ENCODE results near the gene TMEM176B.
A peak's percentile ranks its signal among the peaks of the same experiment; 100 is the strongest.

TMEM176B gene

DNA sequence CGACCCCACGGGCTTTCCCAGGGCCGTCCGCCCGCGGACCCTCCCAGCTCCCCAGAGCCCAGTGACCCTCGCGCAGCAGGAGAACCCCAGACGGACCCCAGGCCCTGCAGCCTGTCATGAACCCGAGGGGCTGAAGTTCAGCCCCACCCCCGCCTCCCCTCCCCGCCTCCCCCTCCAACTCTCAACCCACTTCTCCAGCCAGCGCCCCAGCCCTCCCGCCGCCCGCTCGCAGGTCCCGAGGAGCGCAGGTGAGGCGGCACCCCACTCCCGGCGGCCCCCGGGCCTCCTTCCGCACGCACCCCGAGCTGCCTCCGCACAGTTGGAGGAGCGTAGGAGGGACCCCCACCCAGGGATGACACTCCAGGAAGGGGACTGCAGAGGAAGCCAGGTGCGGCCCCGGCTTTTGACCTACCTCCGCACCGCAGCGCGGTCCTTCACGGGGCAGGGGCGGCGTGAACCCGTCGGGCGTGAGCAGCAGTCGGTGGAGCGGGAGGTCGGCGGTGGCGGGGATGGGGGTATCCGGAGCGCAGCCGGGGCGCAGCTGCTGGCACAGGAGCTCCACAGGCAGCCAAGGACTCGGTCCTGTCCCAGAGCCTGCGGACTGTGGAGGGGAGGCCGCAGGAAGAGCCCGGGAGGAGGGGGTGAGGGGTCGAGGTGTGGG lies 547 bp upstream of the TMEM176B start, which contains the start of gene TMEM176A:
Gene TMEM176A (plus strand): TSS at position 189 of the 661 bp plus-strand sequence. CDS start 782 bp downstream, outside the sequence.
- peaks cover 57% of the 10 kb centered on the region for H3K27me3 ChIP-seq (ENCODE audit: control insufficient read depth, insufficient read depth, low read length)
- no peaks in the 10 kb centered on the region for H3K36me3 ChIP-seq (ENCODE audit: control insufficient read depth, insufficient read depth, low read length)
- H3K4me1 ChIP-seq (ENCODE audit: control insufficient read depth, insufficient read depth, low read length): no peaks in the 10 kb centered on the region
- H3K9me3 ChIP-seq (ENCODE audit: control insufficient read depth, insufficient read depth, low read length): no peaks in the 10 kb centered on the region
- H3K4me3 ChIP-seq (ENCODE audit: low read depth, low read length): peak within 1 kb of the TSS; percentile 65
- no peak within 1 kb of the TSS for H3K9ac ChIP-seq (ENCODE audit: low read depth, low read length)

DNA sequence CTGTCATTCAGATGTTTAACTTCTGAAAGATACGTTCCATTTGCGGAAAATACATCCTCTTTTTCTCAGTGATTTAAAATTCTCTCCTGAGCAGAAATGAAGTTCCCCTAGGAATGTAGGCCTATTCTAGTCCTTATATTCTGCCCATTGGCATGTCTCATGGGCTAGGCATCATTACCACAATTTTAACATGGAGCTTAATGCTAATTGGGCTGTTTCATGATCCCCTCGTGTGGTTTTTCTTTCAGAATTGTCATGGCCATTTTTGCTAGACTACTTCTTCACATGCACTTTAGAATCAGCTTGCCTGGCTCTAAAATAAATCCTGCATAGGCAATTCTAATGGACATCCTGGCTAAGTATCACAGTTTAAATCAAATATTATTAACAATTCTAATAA lies 1.0 kb downstream of the TMEM176B start:
- Histone ChIP-seq H3K36me3 (ENCODE audit: control insufficient read depth, insufficient read depth, low read length) (no peaks in the 10 kb centered on the region), H3K4me3 (ENCODE audit: low read depth, low read length) (peak overlapping the region; percentile 65), H3K27me3 (ENCODE audit: control insufficient read depth, insufficient read depth, low read length) (peaks cover 60% of the 10 kb centered on the region), H3K9ac (ENCODE audit: low read depth, low read length) (no peak overlapping the region), H3K9me3 (ENCODE audit: control insufficient read depth, insufficient read depth, low read length) (no peaks in the 10 kb centered on the region), H3K4me1 (ENCODE audit: control insufficient read depth, insufficient read depth, low read length) (no peaks in the 10 kb centered on the region)

DNA sequence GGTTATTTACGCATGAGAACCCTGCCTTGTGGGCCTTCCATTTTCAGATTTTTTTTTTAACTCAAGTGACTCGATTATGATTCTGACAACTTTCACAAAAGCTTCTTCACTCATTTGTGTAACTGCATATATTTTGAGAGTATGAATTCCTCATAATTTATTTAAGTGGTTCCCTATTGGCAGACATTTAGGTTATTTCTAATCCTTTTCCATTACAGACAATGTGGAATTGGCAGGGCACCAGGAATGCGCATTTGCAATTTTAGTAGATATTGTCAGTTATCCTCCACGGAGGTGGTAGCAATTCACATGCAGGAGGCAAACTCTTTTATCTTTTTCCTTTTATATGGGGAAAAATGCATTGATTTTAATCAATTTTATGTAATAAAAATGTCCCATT lies 2.5 kb downstream of the TMEM176B start:
- Histone ChIP-seq H3K9ac (ENCODE audit: low read depth, low read length) (no peak overlapping the region), H3K4me3 (ENCODE audit: low read depth, low read length) (no peak overlapping the region), H3K36me3 (ENCODE audit: control insufficient read depth, insufficient read depth, low read length) (no peaks in the 10 kb centered on the region), H3K27me3 (ENCODE audit: control insufficient read depth, insufficient read depth, low read length) (peaks cover 52% of the 10 kb centered on the region), H3K9me3 (ENCODE audit: control insufficient read depth, insufficient read depth, low read length) (no peaks in the 10 kb centered on the region), H3K4me1 (ENCODE audit: control insufficient read depth, insufficient read depth, low read length) (no peaks in the 10 kb centered on the region)

DNA sequence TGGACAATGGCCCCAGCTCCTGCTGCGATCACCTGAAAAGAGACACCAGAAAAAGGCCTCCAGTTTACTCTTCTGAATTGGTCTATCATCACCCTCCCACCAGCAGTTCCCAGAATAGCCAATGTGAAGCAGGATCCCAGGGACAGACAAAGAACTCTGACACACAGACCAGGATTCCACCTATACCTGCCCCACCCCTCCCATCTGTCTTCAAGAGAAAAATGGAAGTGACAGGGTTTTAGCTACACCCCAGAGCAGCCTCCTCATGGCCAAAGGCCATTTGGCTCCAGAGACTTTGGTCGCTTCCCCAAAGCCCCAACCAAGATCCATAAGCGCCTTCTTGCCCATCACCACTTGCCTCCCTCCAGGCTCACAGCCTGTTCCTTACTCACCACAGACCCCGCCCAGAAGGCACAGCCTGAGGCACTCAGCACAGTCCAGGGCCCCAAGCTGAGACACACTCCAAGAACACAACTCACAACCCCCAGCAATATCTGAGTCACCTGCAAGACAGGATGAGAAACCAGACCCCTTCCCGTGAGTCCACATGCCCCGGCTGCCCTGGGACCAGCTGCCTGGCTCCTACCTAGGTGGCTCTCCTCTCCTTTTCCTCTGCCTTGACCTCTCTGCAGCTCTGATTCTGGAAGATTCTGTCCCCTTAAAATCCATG lies 6.5 kb downstream of the TMEM176B start:
- Histone ChIP-seq H3K9ac (ENCODE audit: low read depth, low read length) (no peak overlapping the region), H3K36me3 (ENCODE audit: control insufficient read depth, insufficient read depth, low read length) (no peaks in the 10 kb centered on the region), H3K9me3 (ENCODE audit: control insufficient read depth, insufficient read depth, low read length) (no peaks in the 10 kb centered on the region), H3K27me3 (ENCODE audit: control insufficient read depth, insufficient read depth, low read length) (peaks cover 17% of the 10 kb centered on the region), H3K4me3 (ENCODE audit: low read depth, low read length) (no peak overlapping the region), H3K4me1 (ENCODE audit: control insufficient read depth, insufficient read depth, low read length) (no peaks in the 10 kb centered on the region)

DNA sequence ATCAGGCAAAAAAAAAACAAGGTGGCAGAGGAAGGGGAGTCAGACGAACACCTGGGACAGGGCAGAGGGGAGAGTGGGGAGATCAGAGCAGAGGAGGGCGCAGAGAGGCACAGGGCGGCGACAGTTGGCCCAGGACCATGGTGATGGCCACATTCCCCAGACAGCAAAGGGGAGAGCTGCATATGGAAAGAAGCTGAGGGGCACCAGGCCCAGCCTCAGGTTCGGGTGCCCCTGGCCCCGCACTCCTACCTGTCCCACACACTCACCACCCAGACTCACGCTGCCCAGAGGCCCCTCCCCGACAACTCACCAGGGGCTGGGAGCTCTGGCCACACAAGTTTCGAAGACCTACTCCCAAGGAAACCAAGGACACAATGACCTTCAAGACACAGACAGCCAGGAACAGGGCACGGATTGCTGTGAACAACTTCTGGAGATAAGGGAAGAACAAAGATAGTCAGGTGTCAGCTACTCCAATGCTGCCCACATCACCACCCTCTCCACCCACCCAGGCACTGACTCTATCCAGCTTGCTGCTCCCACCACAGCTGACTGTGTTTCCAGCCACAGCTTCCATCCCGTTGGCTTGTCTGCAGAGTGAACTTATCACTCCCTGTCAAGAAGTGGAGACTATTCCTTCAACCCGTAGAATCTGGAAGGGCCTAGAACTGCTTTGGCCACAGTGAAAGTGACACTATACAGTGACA lies 8.3 kb downstream of the TMEM176B start:
- Histone ChIP-seq H3K27me3 (ENCODE audit: control insufficient read depth, insufficient read depth, low read length) (peaks cover 10% of the 10 kb centered on the region), H3K4me1 (ENCODE audit: control insufficient read depth, insufficient read depth, low read length) (no peaks in the 10 kb centered on the region), H3K9ac (ENCODE audit: low read depth, low read length) (no peak overlapping the region), H3K9me3 (ENCODE audit: control insufficient read depth, insufficient read depth, low read length) (no peaks in the 10 kb centered on the region), H3K36me3 (ENCODE audit: control insufficient read depth, insufficient read depth, low read length) (no peaks in the 10 kb centered on the region), H3K4me3 (ENCODE audit: low read depth, low read length) (no peak overlapping the region)

DNA sequence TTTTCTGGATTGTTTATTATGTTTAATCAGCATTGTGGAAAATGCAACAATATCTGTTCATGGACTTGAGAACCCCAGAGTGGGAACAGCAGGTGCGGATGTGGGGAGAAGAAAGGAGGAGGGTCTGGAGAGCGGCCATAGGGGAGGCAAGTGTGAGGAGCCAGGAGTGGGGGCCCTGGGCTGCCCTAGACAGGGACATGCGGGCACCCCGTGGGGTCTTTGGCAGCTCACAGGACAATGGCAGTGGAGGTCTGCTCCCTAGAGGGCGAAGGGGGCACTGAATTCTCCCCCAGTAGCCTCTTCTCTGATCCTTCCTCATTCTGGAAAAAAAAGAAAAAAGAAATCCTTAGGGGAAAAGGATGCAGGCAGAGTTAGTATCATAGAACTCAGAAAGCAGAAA lies 8.9 kb downstream of the TMEM176B start:
- no peak overlapping the region for H3K9ac ChIP-seq (ENCODE audit: low read depth, low read length)
- H3K4me1 ChIP-seq (ENCODE audit: control insufficient read depth, insufficient read depth, low read length): no peaks in the 10 kb centered on the region
- H3K27me3 ChIP-seq (ENCODE audit: control insufficient read depth, insufficient read depth, low read length): peaks cover 10% of the 10 kb centered on the region
- H3K9me3 ChIP-seq (ENCODE audit: control insufficient read depth, insufficient read depth, low read length): no peaks in the 10 kb centered on the region
- no peak overlapping the region for H3K4me3 ChIP-seq (ENCODE audit: low read depth, low read length)
- no peaks in the 10 kb centered on the region for H3K36me3 ChIP-seq (ENCODE audit: control insufficient read depth, insufficient read depth, low read length)

DNA sequence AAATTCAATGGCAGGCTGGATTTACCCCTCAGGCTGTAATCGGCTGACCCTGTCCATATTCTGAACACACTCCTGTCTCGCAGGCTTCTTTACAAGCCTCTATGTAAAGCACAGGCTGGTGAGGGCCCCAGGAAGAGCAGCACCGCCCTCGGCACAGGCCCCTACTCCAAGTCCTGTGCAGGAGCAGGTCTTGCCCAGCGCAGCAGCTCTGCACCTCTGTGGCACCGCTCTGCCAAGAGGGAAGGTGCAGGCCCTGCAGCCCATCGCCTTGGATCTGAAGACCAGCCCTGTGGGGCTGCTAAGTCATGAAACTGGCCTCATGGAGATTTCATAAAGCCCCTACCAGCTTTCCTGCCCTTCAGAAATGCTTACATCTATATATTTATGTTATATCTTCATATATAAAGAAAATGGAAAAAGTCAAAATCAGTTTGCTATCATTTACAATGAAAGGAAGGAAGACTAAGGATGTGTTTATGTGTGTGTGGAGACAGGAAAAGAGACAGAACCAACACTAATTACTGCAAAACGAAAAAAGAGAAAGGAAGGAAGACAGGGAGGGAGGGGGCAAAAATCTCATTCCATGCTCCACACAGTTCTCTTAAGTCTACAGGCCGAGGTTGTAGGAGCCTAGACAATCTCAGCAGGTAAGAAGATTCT lies 9.6 kb downstream of the TMEM176B start:
- no peak overlapping the region for H3K4me3 ChIP-seq (ENCODE audit: low read depth, low read length)
- H3K9me3 ChIP-seq (ENCODE audit: control insufficient read depth, insufficient read depth, low read length): no peaks in the 10 kb centered on the region
- H3K27me3 ChIP-seq (ENCODE audit: control insufficient read depth, insufficient read depth, low read length): peaks cover 12% of the 10 kb centered on the region
- H3K4me1 ChIP-seq (ENCODE audit: control insufficient read depth, insufficient read depth, low read length): no peaks in the 10 kb centered on the region
- H3K36me3 ChIP-seq (ENCODE audit: control insufficient read depth, insufficient read depth, low read length): no peaks in the 10 kb centered on the region
- H3K9ac ChIP-seq (ENCODE audit: low read depth, low read length): no peak overlapping the region

DNA sequence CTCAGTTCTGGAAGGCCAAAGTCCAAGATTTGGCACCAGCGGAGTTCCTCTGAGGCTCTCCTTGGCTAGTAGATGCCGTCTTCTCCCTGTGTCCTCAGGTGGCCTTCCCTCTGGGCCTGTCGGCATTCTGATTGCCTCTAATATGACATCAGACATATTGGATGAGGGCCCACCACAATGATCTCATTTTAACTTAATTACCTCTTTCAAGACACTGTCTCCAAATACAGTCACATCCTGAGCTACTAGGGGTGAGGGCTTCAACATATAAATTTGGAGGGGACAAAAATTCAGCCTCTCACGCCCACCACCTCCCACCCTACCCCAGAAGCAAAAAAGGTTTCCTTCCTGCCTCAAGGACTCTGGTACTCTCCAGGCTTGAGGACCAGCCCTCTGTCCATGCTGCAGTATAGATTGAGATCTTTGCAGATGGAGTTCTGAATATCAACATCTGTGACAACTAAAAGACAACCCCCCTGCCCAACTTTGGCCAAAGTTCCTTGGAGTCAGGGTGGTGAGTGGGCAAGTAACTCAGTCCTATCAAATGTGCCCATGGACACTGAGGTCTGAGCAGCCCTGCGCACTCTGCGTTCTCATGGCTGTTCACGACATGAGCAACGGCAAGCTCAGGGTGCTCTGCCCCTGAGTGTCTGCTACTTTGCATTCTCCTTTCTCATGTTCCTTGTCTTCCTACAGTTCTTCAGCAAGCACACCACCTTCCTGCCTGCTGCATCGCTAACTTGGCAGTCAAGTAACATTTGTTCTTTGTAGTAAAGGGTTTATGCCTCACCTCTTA lies 11.5 kb downstream of the TMEM176B start:
- no peak overlapping the region for H3K4me3 ChIP-seq (ENCODE audit: low read depth, low read length)
- H3K9me3 ChIP-seq (ENCODE audit: control insufficient read depth, insufficient read depth, low read length): no peaks in the 10 kb centered on the region
- H3K27me3 ChIP-seq (ENCODE audit: control insufficient read depth, insufficient read depth, low read length): peaks cover 6% of the 10 kb centered on the region
- H3K9ac ChIP-seq (ENCODE audit: low read depth, low read length): no peak overlapping the region
- H3K4me1 ChIP-seq (ENCODE audit: control insufficient read depth, insufficient read depth, low read length): no peaks in the 10 kb centered on the region
- no peaks in the 10 kb centered on the region for H3K36me3 ChIP-seq (ENCODE audit: control insufficient read depth, insufficient read depth, low read length)

DNA sequence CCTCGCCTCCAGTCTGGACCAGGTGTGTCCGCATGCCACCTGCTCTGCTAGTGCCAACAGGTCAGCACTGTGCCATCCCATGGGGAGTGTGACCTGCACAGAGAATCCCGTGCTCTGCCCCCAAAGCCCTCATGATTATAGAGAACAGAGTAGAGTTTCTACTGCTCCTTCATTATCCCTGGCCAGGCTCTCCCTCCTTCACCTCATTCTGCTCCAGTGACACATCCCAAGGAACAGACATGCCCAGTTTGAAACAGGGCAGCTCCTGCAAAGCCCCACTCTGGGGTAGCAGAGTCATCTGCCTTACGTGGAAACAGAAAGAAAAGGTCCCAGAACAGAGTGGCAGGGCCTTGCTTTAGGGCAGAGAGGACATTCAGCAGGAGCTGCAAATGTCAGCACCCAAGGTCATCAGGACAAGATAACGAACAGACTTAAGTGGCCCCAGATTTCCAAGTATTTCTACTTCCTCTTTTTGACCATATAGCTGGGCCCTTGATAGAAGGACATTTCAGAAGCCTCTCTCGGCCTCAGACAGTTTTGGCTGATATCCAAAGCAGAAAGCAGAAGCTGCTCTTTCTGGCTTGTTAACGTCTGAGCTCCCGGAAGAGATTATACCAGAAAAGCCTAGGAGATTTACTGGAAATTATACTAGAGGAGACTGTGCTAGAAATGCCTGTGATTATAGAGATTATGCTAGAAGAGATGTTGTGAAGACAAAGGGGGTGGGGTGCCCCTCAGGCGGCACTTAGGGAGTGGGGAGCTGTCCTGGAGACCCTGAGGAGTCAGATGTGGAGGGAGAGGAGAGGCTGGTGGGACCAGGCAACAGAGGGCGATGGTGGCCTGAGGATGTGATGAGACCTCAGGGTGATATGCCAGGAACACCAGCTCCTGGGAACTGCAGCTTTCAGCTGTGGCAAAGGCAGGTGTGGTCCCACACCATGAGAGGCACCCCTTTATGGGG lies 12.6 kb downstream of the TMEM176B start:
- no peaks in the 10 kb centered on the region for H3K4me1 ChIP-seq (ENCODE audit: control insufficient read depth, insufficient read depth, low read length)

DNA sequence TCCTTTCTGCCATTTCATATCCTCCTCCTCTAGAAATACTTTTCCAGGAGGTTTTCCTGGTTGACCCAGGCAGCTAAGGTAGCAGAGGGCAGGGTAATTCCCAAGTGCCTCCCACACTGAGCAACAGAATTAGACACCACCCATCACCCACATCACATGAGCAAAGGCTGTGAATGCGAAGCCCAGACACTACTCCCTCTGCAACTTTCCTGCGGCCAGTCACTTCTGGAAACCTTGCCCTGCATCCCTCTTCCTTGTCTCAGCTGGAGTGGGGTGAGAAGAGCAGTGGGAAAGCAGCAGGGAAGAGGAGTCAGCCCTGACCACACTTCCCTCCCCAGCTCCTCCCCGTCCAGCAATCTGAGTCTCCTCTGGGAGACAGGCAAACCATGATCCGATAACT lies 15.2 kb downstream of the TMEM176B start:
- Histone ChIP-seq H3K9ac (ENCODE audit: low read depth, low read length) (no peak overlapping the region), H3K27me3 (ENCODE audit: control insufficient read depth, insufficient read depth, low read length) (peaks cover 6% of the 10 kb centered on the region), H3K4me1 (ENCODE audit: control insufficient read depth, insufficient read depth, low read length) (no peaks in the 10 kb centered on the region), H3K9me3 (ENCODE audit: control insufficient read depth, insufficient read depth, low read length) (no peaks in the 10 kb centered on the region), H3K36me3 (ENCODE audit: control insufficient read depth, insufficient read depth, low read length) (no peaks in the 10 kb centered on the region), H3K4me3 (ENCODE audit: low read depth, low read length) (no peak overlapping the region)

More for the DNA sequence above, 12.6 kb downstream of the TMEM176B start:
- Histone ChIP-seq H3K4me3 (ENCODE audit: low read depth, low read length) (no peak overlapping the region), H3K9ac (ENCODE audit: low read depth, low read length) (no peak overlapping the region), H3K27me3 (ENCODE audit: control insufficient read depth, insufficient read depth, low read length) (peaks cover 6% of the 10 kb centered on the region), H3K9me3 (ENCODE audit: control insufficient read depth, insufficient read depth, low read length) (no peaks in the 10 kb centered on the region), H3K36me3 (ENCODE audit: control insufficient read depth, insufficient read depth, low read length) (no peaks in the 10 kb centered on the region)

Measured in iPS-15b (cell line).